HG02678 (cell line): Measurements from ENCODE around the gene MARCHF2.
"Not testable (repeated sequence)": the region's sequence is repeated elsewhere in the genome, so short reads cannot be mapped to it uniquely, and the experiment has no call there.

ENCODE experiments used
- ATAC-seq: cut with Tn5 transposase; IDR thresholded peaks from one replicate; pipeline ENCODE4 v1.9.1; 2021; ENCODE audit warnings: mild to moderate bottlenecking, moderate library complexity; ENCODE audit not compliant: unreplicated experiment

The MARCHF2 gene

DNA sequence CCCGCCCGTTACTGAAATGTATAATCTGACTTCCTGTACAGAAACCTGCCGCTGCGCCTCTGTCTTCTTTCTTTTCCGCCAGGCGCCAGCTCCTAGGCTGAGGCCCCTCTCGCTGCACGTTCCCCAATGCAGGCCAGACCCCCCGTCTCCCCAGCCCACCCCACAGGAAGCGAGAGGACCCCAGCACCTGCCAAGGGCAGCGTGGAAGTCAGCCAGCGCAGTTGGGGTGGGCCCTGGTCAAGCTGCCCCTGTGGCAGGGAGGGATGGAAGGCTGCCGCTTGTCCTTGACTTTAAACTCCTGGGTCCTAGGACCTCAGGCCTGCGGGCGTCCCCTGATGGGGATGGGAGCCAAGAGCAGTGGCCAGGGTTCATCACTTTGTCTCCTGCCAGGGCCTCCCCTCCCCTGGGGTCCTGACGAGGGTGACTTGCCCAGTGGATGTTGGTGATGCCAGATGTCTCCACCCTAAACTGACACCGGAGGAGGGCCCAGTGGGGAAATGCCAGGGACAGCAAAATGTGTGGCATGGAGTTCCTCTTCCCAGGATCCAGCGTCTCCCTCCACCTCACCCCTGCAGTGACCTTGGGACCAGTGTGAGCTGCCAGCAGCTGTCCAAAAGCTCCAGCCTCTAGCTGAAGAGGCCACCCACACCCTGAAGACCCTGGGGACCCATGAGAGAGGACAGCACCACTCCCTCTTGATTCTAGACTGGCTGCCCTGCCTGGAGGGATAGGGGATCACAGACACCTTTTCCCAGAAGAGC is 8.5 kb upstream of the MARCHF2 start:
- ATAC-seq = no peak

DNA sequence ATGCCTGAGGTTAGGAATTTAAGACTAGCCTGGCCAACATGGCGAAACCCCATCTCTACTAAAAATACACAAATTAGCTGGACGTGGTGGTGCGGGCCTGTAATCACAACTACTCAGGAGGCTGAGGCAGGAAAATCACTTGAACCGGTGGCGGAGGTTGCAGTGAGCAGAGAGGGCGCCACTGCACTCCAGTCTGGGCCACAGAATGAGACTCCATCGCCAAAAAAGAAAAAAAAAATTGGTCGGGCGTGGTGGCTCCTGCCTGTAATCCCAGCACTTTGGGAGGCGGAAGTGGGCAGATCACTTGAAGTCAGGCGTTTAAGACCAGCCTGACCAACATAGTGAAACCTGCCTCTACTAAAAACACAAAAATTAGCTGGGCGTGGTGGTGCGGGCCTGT is 2.4 kb upstream of the MARCHF2 start:
- ATAC-seq = not testable (repeated sequence)

DNA sequence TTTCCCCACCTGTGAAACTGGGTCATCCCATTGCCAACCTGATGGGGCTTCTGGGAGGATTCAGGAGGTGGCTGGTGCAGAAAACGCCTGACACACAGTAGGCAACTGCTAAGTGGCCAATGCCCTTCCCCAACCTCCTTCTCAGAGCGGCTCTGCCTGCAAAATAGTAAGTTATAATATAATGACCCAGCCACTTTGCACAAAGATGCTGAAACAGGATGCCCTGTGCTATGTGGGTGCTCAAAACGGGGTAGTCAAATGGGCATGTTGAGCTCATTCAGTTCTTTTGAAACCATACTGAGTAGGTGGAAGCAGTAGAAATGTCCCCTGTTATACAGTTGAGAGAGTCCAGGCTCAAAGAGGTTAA is 507 bp downstream of the MARCHF2 start:
- no peak for ATAC-seq

DNA sequence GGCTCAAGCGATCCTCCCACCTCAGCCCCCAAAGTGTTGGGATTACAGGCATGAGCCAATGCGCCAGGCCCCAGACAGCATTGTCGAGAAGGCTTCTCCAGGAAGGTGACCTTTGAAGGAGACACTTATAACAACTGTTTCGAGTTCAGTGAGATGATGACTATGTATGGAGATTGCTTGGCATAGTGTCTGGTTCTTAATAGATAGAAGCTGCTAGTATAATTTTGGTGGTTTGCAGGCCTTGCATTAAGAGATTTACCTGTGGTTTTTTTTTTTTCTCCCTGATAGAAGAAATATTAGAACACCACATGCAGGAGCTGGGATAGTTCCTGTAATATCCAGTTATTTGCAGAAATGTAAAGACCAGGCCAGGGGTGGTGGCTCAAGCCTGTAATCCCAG is 3.7 kb downstream of the MARCHF2 start:
- no peak for ATAC-seq

DNA sequence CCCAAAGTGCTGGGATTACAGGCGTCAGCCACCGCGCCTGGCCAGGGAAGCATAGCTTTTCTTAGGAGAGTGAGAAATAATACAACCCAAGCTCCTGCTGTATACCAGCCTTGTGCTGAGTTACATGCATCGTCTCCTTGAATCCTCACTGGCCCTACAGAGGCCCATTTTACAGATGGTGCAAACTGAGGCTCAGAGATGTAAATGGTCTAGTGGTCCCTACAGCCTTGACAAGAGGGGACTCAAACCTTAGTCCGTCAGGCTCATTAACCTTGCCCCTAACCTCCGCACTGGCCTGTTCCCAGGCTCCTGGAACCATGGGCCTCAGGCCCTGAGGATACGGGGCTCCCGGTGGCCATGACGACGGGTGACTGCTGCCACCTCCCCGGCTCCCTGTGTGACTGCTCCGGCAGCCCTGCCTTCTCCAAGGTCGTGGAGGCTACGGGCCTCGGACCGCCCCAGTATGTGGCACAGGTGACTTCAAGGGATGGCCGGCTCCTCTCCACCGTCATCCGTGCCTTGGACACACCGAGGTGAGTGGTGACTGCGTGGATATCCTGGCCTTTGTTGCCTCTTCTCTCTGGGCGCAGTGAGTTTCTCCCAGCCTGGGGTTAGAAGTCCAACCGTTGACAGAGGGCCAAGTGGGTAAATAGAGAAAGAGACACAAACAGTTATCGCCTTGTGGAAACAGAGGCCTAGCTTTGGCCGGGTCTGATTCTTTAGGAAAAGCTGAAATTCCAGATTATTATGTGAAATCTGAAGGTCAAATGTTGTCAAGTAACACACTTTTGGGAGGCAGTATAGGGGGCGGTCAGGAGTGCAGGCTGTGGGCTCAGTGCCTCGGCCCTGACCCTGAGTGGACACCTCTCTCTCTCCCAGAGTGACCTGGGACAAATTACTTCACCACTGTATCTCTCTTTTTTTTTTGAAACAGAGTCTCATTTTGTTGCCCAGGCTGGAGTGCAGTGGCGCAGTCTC is 8.7 kb downstream of the MARCHF2 start:
- no peak for ATAC-seq

DNA sequence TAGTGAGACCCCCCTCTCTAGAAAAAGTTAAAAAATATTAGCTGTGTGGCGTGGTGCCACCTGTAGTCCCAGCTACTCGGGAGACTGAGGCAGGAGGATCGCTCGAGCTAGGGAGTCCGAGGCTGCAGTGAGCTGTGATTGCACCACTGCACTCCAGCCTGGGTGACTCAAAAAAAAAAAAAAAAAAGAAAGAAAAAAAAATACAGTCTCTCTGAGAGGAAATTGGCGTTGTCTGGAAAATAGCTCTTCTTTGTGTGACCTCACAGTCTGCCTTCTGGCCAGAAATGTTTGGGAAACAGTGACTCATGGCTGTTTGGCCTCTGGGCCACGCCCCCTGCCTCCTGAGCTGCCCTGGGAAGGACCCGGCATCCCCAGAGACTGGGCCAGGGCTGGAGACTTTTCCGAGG is 10.7 kb downstream of the MARCHF2 start:
- no peak for ATAC-seq

DNA sequence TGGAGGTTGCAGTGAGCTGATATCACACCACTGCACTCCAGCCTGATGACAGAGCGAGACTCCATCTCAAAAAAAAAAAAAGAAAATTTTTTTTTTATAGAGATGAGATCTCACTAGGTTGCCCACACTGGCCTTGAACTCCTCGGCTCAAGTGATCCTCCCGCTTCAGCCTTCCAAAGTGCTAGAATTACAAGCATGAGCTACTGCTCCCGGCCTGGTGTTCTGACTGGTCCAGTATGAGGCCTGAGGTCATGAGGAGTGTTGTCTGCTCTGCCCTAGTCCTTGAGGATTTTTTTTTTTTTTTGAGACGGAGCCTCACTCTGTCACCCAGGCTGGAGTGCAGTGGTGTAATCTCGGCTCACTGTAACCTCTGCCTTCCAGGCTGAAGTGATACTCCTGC is 12.2 kb downstream of the MARCHF2 start:
- not testable (repeated sequence) for ATAC-seq

DNA sequence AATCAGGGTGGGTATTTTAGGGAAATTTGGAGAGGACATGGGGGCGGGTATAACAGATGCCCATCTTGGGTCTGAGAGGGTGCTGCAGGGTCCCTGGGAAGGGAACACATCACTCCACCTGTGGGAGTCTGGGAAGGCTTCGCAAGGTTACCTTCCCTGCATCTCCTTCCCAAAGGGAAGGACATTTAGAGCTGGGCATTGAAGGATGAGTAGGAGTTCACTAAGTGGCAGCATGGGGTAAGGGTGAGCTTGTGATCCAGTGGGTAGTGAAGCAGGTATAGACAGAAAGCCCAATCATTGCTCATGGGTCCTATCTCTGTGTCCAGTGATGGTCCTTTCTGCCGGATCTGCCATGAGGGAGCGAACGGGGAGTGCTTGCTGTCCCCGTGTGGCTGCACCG is 13.2 kb downstream of the MARCHF2 start:
- ATAC-seq = no peak

DNA sequence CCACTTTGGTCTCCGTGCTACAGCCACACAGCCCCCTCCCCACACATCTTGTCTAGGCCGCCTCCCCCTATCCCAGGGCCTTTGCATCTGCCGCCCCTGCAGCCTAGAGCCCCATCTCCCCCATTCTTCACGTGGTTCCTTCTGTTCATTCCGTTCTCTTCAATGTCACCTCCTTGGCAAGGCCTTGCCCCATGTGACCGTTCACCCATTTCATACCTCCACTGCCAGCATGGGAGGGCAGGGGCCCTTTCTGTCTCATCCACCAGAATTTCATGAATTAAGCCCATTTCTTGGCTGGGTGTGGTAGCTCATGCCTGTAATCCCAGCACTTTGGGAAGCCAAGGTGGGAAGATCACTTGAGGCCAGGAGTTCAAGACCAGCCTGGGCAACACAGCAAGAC is 15.9 kb downstream of the MARCHF2 start:
- no peak for ATAC-seq

DNA sequence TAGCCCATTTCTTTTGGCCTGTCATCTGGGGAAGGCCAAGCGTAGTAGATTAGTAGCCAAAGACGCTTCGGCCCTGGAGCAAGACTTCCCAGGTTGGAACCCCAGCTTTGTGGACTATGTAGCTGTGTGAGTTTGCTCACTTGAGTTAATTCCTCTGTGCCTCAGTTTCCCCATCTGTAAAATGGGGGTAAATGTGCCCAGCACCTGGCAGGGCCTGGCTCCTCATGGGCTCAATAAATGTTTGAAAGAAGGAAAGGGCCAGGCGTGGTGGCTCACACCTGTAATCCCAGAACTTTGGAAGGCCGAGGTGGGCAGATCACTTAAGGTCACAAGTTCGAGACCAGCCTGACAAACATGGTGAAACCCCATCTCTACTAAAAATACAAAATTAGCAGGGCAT is 16.7 kb downstream of the MARCHF2 start:
- no peak for ATAC-seq

DNA sequence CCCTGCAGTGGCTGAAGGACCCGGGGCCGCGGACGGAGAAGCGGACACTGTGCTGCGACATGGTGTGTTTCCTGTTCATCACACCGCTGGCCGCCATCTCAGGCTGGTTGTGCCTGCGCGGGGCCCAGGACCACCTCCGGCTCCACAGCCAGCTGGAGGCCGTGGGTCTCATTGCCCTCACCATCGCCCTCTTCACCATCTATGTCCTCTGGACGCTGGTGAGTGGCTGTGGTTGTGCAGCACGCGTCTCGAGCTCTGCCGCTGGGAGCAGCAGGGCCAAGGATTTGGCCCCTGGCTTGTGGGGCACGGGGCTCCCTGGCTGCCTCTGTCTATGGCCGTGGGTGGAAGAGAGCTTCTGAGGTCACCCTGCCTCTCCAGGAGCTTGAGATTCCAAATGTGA is 17.5 kb downstream of the MARCHF2 start:
- ATAC-seq = no peak

DNA sequence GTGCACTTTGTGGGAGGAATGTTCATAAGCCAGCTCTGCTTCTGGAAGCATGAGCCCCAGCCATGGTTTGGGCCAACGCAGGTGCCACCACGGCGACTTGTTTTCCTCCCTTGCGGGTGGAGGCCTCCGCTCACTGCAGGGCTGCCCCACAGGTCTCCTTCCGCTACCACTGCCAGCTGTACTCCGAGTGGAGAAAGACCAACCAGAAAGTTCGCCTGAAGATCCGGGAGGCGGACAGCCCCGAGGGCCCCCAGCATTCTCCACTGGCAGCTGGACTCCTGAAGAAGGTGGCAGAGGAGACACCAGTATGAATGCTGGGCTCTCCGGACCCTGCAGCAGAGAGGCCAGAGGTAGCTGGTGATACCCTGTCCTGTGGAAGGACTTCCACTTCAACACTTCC is 25.1 kb downstream of the MARCHF2 start:
- no peak for ATAC-seq

DNA sequence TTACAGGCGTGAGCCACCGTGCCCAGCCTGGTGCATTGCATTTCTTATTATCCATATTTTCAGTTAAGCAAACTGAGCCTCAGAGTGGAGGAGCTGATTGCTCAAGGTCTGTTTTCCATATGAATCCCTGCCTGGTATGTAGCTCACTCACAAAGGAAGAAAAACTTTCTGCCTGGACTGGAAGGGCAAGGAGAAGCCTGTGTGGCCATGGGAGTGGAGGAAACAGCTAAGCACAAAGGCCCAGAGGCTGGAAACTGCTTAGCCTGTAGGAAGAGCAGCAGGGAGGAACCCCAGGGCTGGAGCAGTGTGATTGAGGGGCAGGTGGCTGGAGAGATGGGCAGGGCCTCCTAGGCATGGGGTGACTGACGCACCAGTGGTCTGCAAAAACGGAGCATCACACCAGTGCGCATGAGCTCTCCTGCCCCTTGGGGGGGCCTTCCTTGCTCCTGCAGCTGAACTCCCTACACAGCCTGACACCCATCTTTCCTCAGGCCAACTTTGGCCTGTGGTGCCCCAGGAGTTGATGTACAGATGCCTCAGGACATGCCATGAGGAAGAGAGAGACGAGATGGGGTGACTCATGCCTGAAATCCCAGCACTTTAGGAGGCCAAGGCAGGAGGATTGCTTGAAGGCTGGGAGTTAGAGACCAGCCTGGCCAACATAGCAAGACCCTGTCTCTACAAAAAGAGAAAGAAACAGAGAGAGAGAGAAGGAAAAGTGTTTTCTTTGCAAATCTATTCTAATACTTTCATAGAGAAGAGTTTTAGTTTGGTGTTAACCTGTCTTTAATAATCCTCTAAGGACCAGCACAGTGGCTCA is 28.8 kb downstream of the MARCHF2 start:
- no peak for ATAC-seq

DNA sequence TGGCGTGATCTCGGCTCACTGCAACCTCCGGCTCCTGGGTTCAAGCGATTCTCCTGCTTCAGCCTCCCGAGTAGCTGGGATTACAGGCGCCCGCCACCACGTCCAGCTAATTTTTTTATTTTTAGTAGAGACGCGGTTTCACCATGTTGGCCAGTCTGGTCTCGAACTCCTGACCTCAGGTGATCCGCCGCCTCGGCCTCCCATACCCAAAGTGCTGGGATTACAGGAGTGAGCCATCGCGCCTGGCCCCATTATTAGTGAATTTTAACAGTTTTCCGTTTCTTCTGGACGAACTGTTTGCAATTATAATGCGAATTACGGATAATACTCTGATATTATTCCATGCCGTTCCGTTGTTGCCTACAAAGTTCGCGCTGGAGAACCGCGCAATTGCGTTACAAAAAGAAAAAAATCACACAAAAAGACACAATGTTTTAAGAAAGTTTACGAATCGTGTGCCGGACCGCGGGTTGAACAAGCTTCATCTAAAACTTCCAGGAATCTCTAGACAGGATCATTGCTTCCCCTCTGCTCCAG is 31.1 kb downstream of the MARCHF2 start:
- ATAC-seq = not testable (repeated sequence)

DNA sequence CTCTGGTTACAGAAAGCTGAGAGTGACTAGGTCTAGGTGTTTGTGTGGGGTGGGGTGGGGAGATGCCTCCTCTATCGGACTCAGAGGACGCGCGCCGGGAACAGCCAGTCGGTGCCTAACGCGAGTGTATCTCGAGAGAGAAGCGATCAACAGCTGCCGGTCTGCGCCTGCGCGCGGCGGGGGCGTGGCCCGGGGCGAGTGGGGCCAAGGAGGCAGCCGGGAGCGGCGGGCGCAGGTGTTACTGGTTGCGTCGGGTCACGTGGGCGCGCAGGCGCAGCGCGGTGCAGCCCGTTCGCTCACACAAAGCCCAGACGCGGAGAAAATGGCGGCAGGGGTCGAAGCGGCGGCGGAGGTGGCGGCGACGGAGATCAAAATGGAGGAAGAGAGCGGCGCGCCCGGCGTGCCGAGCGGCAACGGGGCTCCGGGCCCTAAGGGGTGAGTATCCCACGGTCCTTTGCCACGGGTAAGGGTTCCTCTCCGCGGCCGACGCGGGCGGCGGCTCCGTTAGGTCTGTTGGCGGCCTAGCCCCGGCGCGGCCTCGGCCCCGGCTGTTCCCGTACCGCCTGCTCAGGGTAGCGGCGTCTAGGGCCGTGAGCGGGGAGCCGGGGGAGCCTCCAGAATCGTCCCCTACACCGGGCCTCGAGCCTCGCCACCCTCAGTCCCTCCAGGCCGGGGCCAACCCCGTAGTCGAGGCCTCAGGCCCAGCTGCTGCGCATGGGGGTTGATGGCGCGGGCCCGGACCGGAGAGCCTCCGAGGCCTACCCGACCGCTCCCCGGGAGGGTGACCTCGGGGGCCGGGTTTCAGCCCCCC is 31.8 kb downstream of the MARCHF2 start, which contains the start of gene HNRNPM:
Gene HNRNPM, plus strand, starts transcription at position 299 of the 811 bp plus-strand sequence. Its CDS starts 24 bp downstream, at position 323.
- peak; percentile 92 for ATAC-seq

DNA sequence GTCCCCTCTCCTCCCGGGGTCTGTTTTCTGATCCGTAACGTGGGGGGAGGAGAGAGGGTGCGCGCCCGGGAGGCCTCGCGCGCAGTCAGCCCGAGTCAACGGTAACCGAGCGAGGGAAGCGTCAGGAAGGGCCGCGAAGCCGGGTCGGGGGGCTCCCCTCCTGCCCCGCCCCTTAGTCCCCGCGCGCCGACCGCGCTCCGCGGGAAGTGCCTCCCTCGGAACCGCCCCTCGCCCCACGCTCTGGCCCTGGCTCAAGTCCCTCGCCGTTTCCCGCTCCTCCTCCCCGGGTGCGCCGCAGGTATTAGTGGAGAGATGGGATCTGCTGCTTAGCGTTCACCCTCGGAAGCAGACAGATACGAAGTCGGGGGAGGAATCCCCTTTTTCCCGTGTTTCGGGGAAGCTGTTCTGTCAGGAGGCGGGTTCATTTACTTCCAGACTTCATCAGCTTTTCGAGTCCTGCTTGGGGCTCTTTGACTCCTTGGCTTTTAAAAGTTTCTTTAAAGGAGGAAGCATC is 32.4 kb downstream of the MARCHF2 start:
- ATAC-seq = peak; percentile 21

DNA sequence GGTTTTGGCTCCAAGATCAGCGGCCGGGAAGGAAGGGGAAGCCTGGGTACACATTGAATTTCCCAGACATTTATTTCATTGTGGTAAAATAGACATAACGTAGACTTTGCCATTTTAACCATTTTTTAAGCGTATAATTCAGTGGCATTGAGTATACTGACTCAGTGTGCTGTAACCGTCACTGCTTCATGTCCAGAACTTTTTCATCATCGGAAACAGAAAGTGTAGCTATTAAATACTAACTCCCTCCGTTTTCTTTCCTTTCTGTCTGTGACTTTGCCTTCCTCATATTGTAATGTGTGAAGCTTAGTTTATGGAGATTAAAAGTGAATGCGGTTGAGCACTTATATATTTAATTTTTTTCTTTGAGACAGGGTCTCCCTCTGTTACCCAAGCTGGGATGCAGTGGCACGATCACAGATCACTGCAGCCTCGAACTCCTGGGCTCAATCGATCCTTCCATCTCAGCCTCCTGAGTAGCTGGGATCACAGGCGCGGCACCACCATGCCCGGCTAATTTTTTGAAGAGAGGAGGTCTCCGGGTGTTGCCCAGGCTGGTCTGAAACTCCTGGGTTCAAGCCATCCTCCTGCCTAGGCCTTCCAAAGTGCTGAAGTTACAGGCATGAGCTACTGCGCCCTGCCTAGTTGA is 33.1 kb downstream of the MARCHF2 start:
- no peak for ATAC-seq

DNA sequence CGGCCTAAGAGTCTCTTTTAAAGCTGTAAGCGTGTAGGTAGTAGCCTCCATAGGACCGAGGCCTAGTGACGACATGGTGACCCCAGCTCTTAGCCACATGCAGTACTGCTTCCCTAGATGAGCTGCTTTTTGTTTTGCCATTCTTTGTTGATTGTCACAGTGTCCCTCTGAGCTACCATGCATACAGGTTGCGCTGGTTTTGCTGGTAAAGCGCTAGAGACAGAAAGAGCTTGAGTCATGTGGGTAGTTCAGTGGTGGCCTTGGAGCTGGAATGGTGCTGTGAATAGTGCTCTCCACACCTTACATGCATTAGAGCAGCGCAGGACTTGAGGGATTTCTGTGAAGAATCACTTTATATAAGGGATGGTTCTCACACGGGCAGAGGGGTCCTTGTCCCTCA is 36.7 kb downstream of the MARCHF2 start:
- no peak for ATAC-seq

DNA sequence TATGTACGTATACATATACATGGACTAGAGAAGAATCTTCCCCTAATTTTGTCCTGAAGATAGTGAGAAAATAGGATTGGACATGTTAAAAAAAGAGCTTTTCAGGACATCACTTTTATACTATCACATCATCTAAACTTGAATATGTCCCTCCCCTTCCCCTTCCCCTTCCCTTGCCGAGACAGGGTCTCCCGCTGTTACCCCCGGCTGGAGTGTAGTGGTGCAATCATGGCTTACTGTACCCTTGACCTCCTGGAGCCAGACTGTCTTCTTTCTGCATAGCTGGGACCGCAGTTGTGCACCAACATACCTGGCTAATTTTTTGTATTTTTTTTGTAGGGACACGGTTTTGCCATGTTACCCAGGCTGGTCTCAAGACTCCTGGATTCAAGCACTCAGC is 38.3 kb downstream of the MARCHF2 start:
- no peak for ATAC-seq
